OCI-M1 (cell line): ENCODE results near the gene CENPL.
A peak's percentile ranks its signal among the peaks of the same experiment; 100 is the strongest.
"Not testable (repeated sequence)": the region's sequence is repeated elsewhere in the genome, so short reads cannot be mapped to it uniquely, and the experiment has no call there.

Source experiments
- DNase-seq: peaks from one replicate; lab custom pipeline; 2025; lab: John Stamatoyannopoulos, UW

The CENPL gene

DNA sequence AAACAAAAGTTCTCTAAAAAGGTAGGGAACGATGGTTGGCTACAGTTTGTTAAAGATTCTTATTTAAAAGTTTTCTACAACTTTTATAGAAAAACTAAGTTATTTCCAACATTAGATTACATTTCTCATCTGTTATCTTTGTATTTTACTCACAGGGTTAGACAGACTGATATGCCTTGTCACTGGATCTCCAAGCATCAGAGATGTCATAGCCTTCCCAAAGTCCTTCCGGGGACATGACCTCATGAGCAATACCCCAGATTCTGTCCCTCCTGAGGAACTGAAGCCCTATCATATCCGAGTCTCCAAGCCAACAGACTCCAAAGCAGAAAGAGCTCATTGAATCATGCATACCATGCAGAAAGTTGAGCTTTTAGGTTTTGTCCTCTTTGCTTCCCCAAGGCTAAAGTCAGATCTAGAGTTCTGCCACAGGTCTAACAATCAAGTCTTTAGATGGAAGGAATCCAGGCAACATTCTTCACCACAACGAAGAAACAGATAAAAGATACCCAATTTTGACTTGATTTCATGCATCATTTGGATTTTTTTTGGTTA is 32.8 kb upstream of the CENPL start:
- no peak for DNase-seq

DNA sequence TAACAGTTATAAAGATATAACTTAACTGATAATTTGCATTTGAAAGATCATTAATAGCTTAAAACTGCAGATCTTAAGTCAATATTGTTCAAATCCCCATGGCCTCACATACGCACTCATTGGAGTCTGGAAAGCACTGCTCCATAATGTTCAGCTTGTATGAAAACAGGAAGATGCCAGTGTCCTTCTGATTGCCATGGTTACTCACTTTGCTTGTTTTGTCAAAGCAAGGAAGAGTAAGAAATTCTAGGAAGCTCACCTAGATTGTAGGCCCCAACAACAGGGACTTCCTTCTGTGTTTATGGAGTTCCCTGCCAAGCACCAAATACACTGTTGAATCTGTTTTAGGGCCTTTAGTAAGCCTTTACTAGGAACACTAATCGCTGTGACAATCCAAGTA is 32.2 kb upstream of the CENPL start:
- no peak for DNase-seq

DNA sequence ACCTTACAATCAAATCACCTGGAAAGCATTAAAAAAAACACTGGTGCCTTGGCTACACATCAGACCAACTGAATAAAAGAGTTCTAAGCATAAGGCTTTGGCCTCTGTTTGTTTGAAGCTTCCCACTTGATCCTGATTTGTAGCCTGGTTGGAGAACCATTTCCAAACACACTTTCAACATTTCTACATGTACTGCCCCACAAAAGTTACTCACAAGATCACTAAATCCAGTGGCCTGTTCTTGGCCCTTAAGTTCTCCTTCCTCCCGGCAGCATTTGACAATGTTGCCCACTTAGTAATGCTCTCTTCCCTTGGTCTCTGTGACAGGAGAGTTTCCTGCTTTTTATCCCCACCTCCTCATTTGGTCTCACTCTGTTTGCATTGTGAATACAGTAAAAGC is 31.3 kb upstream of the CENPL start:
- DNase-seq = no peak

- no peak for DNase-seq
Measured at GRCh38 chr1:173853074-173853473, 28.4 kb upstream of the CENPL start.

DNA sequence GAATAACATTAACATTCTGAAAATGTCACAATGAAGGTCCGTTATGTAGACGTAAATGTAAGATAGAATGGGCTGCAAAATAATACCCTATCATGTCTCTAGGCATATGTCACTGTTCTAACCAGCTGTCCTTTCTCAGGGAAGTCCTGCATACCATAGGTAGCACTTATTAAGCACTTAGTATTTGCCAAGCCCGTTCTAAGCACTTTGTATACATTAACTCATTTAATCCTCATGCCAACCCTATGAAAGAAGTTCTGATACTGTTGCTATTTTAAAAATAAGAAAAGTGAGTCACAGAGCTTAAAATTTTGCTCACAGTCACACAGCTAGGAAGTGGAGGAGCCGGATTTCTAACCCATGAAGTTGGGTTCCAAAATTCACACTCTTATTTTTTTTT is 27.4 kb upstream of the CENPL start:
- no peak for DNase-seq

DNA sequence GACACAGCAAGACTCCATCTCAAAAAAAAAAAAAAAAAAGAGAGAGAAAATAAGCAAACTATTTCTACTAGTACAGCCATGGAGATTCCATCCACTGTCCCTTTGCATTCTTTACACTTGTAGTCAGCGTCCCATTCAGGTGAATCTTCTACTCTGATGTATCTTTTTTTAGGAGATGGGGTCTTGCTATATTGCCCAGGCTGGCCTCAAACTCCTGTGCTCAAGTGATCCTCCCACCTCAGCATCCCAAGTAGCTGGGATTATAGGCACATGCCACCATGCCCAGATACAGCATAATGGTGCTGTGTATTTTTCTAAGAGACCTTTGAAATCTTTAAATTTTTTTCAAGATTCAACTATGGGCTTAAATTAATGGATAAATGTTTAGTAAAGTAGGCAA is 8.1 kb upstream of the CENPL start:
- DNase-seq = no peak

GRCh38 chr1:173827611-173828010 is 2.9 kb upstream of the CENPL start:
- DNase-seq = no peak

DNA sequence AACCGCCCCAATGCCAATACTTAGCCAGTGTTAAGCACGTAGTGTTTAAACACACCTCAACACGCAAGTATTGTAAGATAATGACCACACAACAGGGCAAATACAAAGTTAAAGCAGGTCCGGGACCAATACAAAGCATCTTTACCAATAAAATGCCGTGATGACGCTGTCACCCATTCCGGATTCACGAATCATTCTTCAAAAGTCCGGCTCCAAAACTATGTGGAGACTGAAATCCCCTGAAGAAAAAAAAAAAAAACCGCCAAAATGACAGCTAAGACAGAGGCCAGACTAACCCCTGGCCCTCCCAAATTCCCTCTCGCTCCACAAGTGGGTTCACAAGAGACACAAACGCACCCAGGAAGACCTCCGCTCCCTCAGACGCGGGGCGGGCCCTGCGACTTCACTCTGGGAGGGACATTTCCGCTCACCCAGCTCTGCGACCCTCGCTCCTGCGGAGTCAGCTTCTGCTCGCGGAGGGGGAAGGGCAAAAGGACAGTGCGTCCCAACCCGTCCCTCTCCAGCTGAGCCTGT is 835 bp downstream of the CENPL start:
- DNase-seq = no peak

DNA sequence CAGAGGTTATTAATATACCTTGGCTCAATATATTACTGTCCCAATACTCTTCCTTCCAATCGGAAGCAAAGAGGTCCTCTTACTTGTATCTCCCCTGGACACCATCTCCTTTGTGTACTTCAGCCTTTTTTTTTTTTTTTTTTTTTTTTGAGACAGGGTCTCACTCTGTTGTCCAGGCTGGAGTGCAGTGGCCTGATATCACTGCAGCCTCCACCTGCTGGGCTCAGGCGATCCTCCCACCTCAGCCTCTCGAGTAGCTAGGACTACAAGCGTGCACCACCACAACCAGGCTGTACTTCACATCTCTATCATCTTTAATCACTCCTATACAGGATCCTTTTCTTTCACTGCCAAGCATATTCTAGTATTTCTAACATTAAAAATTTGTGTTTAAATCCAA is 3.0 kb downstream of the CENPL start:
- DNase-seq = no peak

- no peak for DNase-seq
Measured at GRCh38 chr1:173818459-173818858, 6.2 kb downstream of the CENPL start.

DNA sequence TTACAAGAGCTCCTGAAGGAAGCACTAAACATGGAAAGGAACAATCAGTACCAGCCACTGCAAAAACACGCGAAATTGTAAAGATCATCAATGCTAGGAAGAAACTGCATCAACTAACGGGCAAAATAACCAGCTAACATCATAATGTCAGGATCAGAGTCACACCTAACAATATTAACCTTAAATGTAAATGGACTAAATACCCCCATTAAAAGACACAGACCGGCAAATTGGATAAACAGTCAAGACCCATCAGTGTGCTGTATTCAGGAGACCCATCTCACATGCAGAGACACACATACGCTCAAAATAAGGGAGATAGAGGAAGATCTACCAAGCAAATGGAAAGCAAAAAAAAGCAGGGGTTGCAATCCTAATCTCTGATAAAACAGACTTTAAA is 11.0 kb downstream of the CENPL start:
- DNase-seq = not testable (repeated sequence)

DNA sequence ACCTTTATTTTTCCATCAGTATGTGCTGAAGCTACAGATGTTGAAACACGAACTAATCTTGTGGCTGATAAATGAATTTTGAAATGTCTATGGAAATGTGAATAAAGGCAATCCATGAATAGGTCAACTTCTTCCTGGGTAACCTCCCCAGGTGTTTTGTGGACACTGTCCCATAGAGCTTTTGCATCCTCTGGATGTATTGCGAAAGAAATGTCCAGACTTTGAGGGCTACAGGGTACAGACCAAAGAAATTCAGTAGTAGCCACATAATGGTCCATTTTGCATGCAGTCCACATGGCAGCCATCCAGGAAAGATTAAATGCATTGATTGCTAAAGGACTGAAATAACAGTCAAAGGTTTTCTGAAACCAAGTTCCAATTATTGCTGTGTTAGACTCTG is 21.7 kb downstream of the CENPL start:
- DNase-seq = no peak

DNA sequence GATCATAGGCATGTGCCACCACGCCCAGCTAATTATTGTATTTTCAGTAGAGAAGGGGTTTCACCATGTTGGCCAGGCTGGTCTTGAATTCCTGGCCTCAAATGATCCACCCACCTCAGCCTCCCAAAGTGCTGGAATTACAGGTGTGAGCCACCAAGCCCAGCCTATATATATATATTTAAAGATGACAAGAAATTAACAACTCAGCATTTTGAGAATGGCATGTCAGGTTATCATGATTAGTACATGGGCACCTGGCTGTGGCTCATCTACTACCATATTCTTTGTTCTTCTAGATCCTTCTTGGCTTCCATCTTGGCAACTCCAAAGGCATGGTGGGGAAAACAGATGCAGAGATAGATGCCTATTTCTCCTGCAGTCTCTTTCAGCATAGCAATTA is 24.7 kb downstream of the CENPL start:
- DNase-seq = not testable (repeated sequence)

DNA sequence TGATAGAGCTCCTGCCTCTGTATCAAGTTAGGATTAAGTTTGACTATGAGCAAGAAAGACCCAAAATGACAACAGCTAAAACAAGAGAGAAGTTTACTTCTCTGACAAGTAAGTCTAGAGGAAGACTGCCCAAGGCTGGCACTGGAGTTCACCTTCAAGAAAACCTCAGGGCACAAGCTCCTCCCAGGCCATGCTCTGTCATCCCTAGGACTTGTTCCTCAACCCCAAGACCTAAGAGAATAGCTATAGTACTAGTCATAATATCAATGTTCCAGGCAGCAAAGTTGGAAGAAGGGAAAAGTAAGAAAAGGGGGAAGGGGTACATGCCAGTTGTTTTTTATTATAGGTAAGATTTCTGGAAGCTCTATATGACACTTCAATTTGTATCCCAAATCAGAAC is 26.6 kb downstream of the CENPL start:
- DNase-seq = no peak

DNA sequence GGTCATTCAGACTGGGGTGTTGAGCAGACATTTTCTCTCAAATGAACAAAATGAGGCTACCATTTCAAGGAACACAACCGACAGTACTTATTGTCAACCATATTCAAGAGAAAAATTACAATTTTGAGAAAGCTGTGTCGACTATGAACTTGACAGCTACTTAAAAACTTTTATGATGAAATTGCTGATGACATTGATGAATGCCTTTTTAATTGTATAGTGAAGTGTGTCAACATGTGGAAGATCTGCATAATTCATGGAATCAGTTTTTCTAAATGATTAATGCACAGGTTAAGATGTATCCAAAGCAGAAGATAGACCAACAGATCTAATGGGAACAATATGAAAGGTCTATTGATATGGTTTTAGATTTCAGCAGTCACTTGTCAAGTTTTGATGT is 34.8 kb downstream of the CENPL start:
- DNase-seq = no peak

GRCh38 chr1:173784997-173785396 is 39.7 kb downstream of the CENPL start:
- no peak for DNase-seq

DNA sequence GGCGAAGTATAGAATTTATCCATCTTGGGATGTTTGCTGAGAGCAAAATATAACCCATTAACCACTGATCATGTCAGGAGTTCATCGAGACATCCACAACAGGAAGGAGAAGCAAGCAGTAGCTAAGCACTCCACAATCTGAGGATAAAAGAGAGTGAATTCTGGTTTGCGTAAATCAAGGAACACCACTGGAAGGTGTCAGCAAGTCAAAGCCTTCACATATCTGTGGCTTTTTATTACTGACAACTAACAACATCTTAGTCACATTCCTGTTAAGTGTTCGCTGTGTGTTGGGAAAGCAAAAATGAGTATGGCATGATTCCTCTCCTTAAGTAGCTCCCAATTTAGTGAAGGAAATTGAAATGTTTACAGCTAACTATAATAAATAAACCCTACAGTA is 44.7 kb downstream of the CENPL start:
- DNase-seq = no peak

DNA sequence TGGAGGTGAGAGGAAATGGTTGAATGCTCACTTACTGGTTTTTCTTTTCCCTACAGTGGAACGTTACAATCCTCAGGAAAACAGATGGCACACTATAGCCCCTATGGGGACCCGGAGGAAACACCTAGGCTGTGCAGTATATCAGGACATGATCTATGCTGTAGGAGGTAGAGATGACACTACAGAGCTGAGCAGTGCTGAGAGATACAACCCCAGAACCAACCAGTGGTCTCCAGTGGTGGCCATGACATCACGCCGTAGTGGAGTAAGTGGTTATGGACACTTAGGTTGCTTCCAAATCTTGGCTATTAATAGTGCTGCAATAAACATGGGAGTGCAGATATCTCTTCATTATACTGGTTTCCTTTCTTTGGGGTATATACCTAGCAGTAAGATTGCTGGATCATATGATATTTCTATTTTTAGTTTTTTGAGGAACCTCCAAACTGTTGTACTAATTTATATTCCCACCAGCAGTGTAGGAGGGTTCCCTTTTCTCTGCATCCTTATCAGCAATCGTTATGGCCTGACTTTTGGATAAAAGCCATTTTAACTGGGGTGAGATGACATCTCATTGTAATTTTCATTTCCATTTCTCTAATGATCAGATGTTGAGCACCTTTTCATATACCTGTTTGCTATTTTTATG is 49.0 kb downstream of the CENPL start:
- DNase-seq = peak; percentile 50

GRCh38 chr1:173771560-173771959 is 53.1 kb downstream of the CENPL start:
- DNase-seq = no peak

- DNase-seq = not testable (repeated sequence)
Measured at GRCh38 chr1:173770330-173770729, 54.4 kb downstream of the CENPL start.

GRCh38 chr1:173768827-173769226 is 55.9 kb downstream of the CENPL start:
- DNase-seq = no peak

DNA sequence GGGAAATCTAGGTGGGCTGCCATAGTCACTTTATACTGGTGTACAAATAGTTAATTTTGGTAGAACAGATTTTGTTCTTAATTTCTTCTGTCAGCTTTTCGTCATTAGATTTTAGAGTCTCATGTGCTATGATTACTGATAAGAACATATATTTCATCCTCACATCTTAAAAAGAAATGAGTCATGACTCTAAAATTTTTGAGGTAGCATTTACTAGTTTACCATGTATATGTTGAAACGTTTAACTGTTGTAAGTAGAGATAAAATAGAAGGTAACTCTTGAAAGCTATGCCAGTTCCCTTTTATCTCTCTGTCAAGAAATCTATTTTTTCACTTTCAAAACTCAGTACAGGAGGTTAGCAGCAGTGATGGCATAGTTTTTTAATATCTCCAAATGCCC is 56.5 kb downstream of the CENPL start:
- DNase-seq = no peak

DNA sequence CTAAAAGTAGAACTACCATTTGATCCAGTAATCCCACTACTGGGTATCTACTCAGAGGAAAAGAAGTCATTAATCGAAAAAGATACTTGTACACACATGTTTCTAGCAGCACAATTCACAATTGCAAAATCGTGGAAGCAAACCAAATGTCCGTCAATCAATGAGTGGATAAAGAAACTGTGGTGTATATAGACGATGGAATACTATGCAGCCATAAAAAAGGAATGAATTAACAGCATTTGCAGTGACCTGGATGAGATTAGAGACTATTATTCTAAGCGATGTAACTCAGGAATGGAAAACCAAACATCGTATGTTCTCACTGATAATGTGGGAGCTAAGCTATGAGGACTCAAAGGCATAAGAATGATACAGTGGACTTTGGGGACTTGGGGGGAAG is 60.4 kb downstream of the CENPL start:
- DNase-seq = not testable (repeated sequence)

- DNase-seq = no peak
Measured at GRCh38 chr1:173758980-173759379, 65.7 kb downstream of the CENPL start.
